ENCODE measurements around the gene THTPA. TPM values are rescaled to one million over a fixed set of nuclear protein-coding genes. Genes with fewer than 3 reads are reported as not detected.

THTPA gene
- total RNA-seq, 2 donors from 2014 or later = 22.5 to 45.4 TPM

DNA sequence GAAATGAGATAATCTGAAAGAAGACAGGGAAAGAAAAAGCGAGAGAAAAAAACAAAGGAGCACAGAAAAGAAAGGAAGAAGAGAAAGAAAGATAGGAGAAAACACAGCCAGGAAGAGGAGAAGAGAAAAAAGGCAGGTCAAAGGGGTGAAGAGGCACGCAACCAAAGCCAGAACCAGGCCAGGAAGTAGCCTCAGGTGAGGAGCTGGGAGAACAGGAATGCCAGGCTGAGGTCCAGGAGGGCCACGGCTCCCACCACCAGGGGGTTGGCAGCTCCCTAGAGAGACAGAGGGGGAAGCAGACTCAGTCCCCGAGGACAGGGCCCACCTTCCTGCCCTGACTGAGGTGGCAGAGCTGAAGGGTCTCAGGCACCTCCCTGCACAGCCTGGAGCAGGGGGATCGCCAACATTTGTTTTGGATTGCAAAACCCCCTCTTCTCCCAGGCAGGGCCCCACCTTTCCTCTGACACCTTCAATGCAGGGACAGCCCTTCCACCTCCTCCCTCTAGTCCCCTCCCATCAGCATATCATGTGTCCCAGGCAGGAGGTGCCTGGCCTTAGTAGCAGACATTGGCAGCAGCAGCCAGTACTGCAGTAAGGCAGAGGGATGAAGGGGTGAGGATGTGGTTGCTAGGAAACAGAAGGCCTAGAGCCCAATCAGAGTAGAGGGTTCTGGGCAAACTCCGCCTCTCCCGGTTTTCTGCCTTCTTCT lies 13.5 kb downstream of the THTPA start:
- intact Hi-C loops (cut with DNase I) = loop anchor here (10.0 kb wide), 1 partner anchor 245 kb away; the partner anchor contains the start of gene PABPN1
- no peak overlapping the region for H3K27ac ChIP-seq

DNA sequence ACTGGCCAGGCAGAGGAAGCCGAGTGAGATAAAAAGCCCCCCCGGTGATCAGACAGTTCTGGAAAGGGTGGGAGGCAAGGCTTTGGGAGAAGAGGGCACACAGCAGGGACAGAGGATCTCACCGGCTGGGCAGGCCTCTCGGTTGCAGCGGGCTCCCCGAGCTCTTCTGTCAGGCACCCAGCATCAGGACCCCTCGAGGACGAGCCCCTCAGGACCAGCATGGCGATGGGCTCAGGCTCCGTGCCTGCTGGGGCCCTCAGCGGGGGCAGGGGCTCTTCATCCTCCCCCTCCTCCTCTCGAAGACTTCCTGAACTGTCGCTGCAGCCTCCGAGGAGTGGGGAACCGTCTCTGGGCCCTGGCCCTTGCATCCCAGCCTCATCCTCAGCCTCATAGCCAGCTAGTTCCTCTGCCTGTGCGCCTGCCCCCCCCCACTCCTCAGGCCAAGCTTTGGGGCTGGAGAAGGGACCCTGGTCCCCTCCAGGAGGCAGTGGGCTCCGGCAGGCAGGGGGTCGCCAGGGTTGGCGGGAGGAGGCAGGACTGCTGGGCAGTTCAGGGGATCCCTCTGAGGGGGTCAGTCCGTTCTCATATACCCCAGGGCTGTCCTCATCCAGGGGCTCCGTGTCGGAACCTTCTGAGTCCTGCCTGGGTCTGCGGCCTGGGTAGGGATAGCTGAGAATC lies 14.9 kb downstream of the THTPA start:
- no peak overlapping the region for H3K27ac ChIP-seq
- H3K27me3 ChIP-seq (replicated peaks; ENCODE audit: insufficient read depth) = peaks cover 2% of the 10 kb centered on the region
- DNase-seq (ENCODE audit: low spot score) = no peak
- no peaks in the 10 kb centered on the region for H3K4me1 ChIP-seq (replicated peaks)
- H3K36me3 ChIP-seq = no peaks in the 10 kb centered on the region
- no peak overlapping the region for H3K4me3 ChIP-seq
- H3K9me3 ChIP-seq = no peaks in the 10 kb centered on the region
- TF ChIP-seq POLR2AphosphoS5 (IDR thresholded peaks at IDR 0.05) (no peak), POLR2A (IDR thresholded peaks at IDR 0.05) (no peak)
- TF ChIP-seq, protein P1, sequence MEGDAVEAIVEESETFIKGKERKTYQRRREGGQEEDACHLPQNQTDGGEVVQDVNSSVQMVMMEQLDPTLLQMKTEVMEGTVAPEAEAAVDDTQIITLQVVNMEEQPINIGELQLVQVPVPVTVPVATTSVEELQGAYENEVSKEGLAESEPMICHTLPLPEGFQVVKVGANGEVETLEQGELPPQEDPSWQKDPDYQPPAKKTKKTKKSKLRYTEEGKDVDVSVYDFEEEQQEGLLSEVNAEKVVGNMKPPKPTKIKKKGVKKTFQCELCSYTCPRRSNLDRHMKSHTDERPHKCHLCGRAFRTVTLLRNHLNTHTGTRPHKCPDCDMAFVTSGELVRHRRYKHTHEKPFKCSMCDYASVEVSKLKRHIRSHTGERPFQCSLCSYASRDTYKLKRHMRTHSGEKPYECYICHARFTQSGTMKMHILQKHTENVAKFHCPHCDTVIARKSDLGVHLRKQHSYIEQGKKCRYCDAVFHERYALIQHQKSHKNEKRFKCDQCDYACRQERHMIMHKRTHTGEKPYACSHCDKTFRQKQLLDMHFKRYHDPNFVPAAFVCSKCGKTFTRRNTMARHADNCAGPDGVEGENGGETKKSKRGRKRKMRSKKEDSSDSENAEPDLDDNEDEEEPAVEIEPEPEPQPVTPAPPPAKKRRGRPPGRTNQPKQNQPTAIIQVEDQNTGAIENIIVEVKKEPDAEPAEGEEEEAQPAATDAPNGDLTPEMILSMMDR (IDR thresholded peaks at IDR 0.05) = no peak
- 89% methylated on average over 22 of the region's 23 CpGs for WGBS
- intact Hi-C loops (cut with DNase I) = no loop called here

More for the DNA sequence above, 13.5 kb downstream of the THTPA start:
- H3K9me3 ChIP-seq = no peaks in the 10 kb centered on the region
- H3K4me3 ChIP-seq = no peak overlapping the region
- 34% methylated on average over 7 of the region's 7 CpGs for WGBS
- no peaks in the 10 kb centered on the region for H3K4me1 ChIP-seq (replicated peaks)
- H3K36me3 ChIP-seq = no peaks in the 10 kb centered on the region
- no peak for DNase-seq (ENCODE audit: low spot score)
- peak; percentile 27 for TF ChIP-seq POLR2A (IDR thresholded peaks at IDR 0.05)
- TF ChIP-seq, protein P1 (IDR thresholded peaks at IDR 0.05) = peak in 1 of 4 experiments; percentile 37
- TF ChIP-seq POLR2AphosphoS5 (IDR thresholded peaks at IDR 0.05) = peak; percentile 17
- no peaks in the 10 kb centered on the region for H3K27me3 ChIP-seq (replicated peaks; ENCODE audit: insufficient read depth)

DNA sequence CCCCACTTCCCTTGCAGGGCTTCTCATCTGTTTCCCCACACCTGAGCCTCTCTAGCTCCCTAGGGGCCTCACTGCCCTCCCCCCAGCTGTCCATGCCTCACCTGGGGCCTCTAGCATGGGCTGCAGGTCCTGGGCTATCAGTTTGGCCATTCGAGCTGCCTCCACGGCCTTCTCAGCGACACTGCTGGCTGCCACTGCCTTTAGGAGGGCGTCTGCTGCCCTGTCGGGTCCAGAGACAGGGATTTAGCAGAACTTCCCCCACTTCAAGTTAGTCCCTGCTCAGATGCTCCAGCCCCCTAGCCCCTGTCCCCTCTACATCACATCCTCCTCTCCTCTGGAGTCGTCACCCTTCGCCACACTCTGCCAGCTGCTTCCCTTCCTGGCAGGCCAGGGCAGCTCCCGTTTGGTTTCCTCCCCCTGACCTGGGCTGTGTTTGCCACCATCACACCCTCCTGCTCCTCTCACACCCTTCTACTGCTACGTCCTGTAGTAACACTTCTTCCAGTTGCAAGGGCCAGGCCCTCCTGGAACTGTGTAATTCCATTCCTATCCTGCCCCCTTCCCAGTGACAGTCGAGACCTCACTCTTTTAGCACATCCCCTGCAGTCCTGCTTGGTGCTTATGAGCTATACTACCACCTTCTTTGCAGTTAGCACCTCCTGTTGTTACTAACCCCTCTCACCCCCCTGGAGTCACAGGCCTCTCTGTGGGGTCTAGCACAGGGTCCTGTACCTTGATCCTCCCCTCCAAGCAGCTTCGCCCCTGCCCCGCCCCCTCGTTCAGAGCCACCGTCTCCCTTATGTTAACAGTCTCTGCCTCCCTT lies 15.8 kb downstream of the THTPA start:
- DNase-seq (ENCODE audit: low spot score) = no peak
- Histone ChIP-seq H3K36me3 (no peaks in the 10 kb centered on the region), H3K27ac (no peak overlapping the region), H3K9me3 (no peaks in the 10 kb centered on the region), H3K4me3 (no peak overlapping the region), H3K27me3 (replicated peaks; ENCODE audit: insufficient read depth) (peaks cover 9% of the 10 kb centered on the region), H3K4me1 (replicated peaks) (no peaks in the 10 kb centered on the region)
- TF ChIP-seq POLR2A (IDR thresholded peaks at IDR 0.05) = no peak
- TF ChIP-seq POLR2AphosphoS5 (IDR thresholded peaks at IDR 0.05) = no peak
- TF ChIP-seq, protein P1 (IDR thresholded peaks at IDR 0.05) = no peak
- intact Hi-C loops (cut with DNase I) = no loop called here
- 64% methylated on average over 14 of the region's 14 CpGs for WGBS

DNA sequence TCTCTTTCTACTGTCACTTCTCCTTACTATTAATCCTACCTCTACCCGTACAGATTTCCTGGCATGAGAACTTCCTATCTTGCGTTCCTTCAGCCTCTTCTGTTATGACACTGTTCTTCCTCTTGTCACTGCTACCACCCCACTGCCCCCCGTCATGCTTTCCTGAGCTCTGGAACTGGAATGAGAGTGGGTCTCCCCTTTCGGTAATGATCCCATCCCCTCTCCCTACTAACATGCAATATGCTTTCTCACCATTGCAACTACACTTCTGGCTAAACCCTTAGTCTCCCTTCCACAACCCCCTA lies 16.4 kb downstream of the THTPA start:
- intact Hi-C loops (cut with DNase I) = no loop called here
- 68% methylated on average over 4 of the region's 4 CpGs for WGBS
- TF ChIP-seq POLR2A (IDR thresholded peaks at IDR 0.05) (no peak), POLR2AphosphoS5 (IDR thresholded peaks at IDR 0.05) (no peak)
- TF ChIP-seq, protein P1 (IDR thresholded peaks at IDR 0.05) = no peak

More for the DNA sequence above, 16.4 kb downstream of the THTPA start:
- Histone ChIP-seq H3K4me3 (no peak overlapping the region), H3K4me1 (replicated peaks) (no peaks in the 10 kb centered on the region), H3K9me3 (no peaks in the 10 kb centered on the region), H3K36me3 (no peaks in the 10 kb centered on the region), H3K27me3 (replicated peaks; ENCODE audit: insufficient read depth) (peaks cover 14% of the 10 kb centered on the region), H3K27ac (no peak overlapping the region)
- DNase-seq (ENCODE audit: low spot score) = no peak
